H1 (cell line): Measurements from ENCODE around the gene CEP76. TPM values are rescaled to one million over a fixed set of nuclear protein-coding genes. Genes with fewer than 3 reads are reported as not detected.

Experiments used
- CTCF ChIA-PET: fragments of 300-600 bp; sonication (Branson Sonifier 250); formaldehyde crosslinking; loops from one replicate; lab custom pipeline; 2021; ENCODE audit not compliant: partially characterized antibody; lab: Charles Lee
- POLR2A ChIA-PET: fragments of 300-600 bp; sonication (Branson Sonifier 250); formaldehyde crosslinking; loops from one replicate; lab custom pipeline; 2021; ENCODE audit warnings: inconsistent platforms; ENCODE audit not compliant: partially characterized antibody; lab: Charles Lee
- DNase-seq, 2 experiments: peaks; one replicate each; pipeline versions ENCODE4 v3.0.0 to v3.0.0-alpha.2; 2010 to 2022; ENCODE audit warnings: low spot score in 2 of 2, low read depth in 1 of 2, mixed read lengths in 1 of 2
- FAIRE-seq: peaks from 2 replicates; lab custom pipeline; 2011; peaks lifted over from hg19 to GRCh38; lab: Jason Lieb, UNC
- H2AFZ ChIP-seq: 2 replicates; pipeline ENCODE4 v1.8.1; 2012; ENCODE audit warnings: low read length, inconsistent platforms
- H2AK5ac ChIP-seq: 2 replicates; pipeline ENCODE4 v1.6.1; 2013; ENCODE audit warnings: low read depth, low read length
- H2BK120ac ChIP-seq: replicated peaks from 2 replicates; pipeline ENCODE3; 2013; ENCODE audit warnings: low read depth, low read length, inconsistent platforms
- H2BK12ac ChIP-seq: 2 replicates; pipeline ENCODE4 v1.6.1; 2013; ENCODE audit warnings: low read depth, low read length
- H2BK15ac ChIP-seq: 2 replicates; pipeline ENCODE4 v1.6.1; 2013; ENCODE audit warnings: low read length
- H2BK20ac ChIP-seq: 2 replicates; pipeline ENCODE4 v1.6.1; 2013; ENCODE audit warnings: low read length
- H2BK5ac ChIP-seq: 2 replicates; pipeline ENCODE4 v1.6.1; 2013; ENCODE audit warnings: low read depth, low read length
- H3K14ac ChIP-seq: 2 replicates; pipeline ENCODE4 v1.6.1; 2013; ENCODE audit warnings: inconsistent platforms; ENCODE audit not compliant: insufficient read length
- H3K18ac ChIP-seq: 2 replicates; pipeline ENCODE4 v1.6.1; 2013; ENCODE audit warnings: low read length; ENCODE audit errors: extremely low read depth
- H3K23ac ChIP-seq: 2 replicates; pipeline ENCODE4 v1.6.1; 2013; ENCODE audit warnings: inconsistent platforms; ENCODE audit not compliant: insufficient read length
- H3K23me2 ChIP-seq: 2 replicates; pipeline ENCODE4 v1.6.1; 2013; ENCODE audit warnings: low read depth, low read length
- H3K27ac ChIP-seq: 2 replicates; pipeline ENCODE4 v1.6.1; 2011; ENCODE audit warnings: low read depth, low read length, inconsistent platforms
- H3K27me3 ChIP-seq, 4 experiments: replicated peaks in 1 of 4; 1 replicate in 1 of 4; 2 replicates in 3 of 4; pipeline versions ENCODE4 v1.6.1 to v1.8.1; 2011 to 2013; ENCODE audit warnings: low read length in 3 of 4, mild to moderate bottlenecking in 3 of 4, inconsistent platforms in 2 of 4, mixed read lengths in 2 of 4, moderate library complexity in 1 of 4; ENCODE audit not compliant: control insufficient read depth in 3 of 4, insufficient read depth in 3 of 4; ENCODE audit errors: extremely low read depth in 1 of 4
- H3K36me3 ChIP-seq, 4 experiments: 2 replicates each; pipeline versions ENCODE4 v1.6.1 to v1.8.1; 2011 to 2013; ENCODE audit warnings: mild to moderate bottlenecking in 4 of 4, low read length in 3 of 4, moderate library complexity in 2 of 4, control low read depth in 1 of 4, inconsistent platforms in 1 of 4; ENCODE audit not compliant: insufficient read depth in 4 of 4, control insufficient read depth in 2 of 4
- H3K4ac ChIP-seq: replicated peaks from 2 replicates; pipeline ENCODE3; 2013; ENCODE audit warnings: low read length, low read depth, mixed read lengths, inconsistent platforms; ENCODE audit not compliant: insufficient read length
- H3K4me1 ChIP-seq, 4 experiments: replicated peaks in 1 of 4; 1 replicate in 1 of 4; 2 replicates in 3 of 4; pipeline versions ENCODE4 v1.6.1 to v1.8.1; 2011 to 2013; ENCODE audit warnings: low read length in 3 of 4, inconsistent platforms in 2 of 4, mixed read lengths in 1 of 4; ENCODE audit not compliant: insufficient read depth in 4 of 4, control insufficient read depth in 3 of 4
- H3K4me2 ChIP-seq, 2 experiments: 2 replicates each; pipeline versions ENCODE4 v1.6.1 to v1.8.1; 2011 to 2013; ENCODE audit warnings: low read depth in 2 of 2, low read length in 2 of 2, control low read depth in 1 of 2, inconsistent platforms in 1 of 2, mild to moderate bottlenecking in 1 of 2; ENCODE audit not compliant: insufficient read depth in 1 of 2
- H3K4me3 ChIP-seq, 4 experiments: fragments of 200-600, 300-600 bp in 1 of 4; sonication (generic), shearing (Covaris generic), sonication (Bioruptor Twin) in 1 of 4; 2 replicates each; pipeline versions ENCODE4 v1.5.1 to v1.8.1; 2011 to 2016; ENCODE audit warnings: low read length in 4 of 4, low read depth in 3 of 4, control low read depth in 2 of 4, inconsistent platforms in 2 of 4, mild to moderate bottlenecking in 2 of 4, mixed read lengths in 1 of 4, moderate library complexity in 1 of 4; ENCODE audit not compliant: insufficient read depth in 2 of 4; ENCODE audit errors: extremely low read depth in 1 of 4
- H3K56ac ChIP-seq: replicated peaks from 2 replicates; pipeline ENCODE3; 2013; ENCODE audit warnings: low read depth, mild to moderate bottlenecking, mixed read lengths, low read length, inconsistent platforms; ENCODE audit not compliant: insufficient read length
- H3K79me1 ChIP-seq: 2 replicates; pipeline ENCODE4 v1.6.1; 2013; ENCODE audit warnings: low read depth, low read length, control low read depth
- H3K79me2 ChIP-seq, 2 experiments: 2 replicates each; pipeline versions ENCODE4 v1.6.1 to v1.8.1; 2012 to 2013; ENCODE audit warnings: low read length in 2 of 2, mild to moderate bottlenecking in 2 of 2, inconsistent platforms in 1 of 2; ENCODE audit not compliant: insufficient read depth in 2 of 2, control insufficient read depth in 1 of 2
- H3K9ac ChIP-seq, 4 experiments: replicated peaks in 1 of 4; 1 replicate in 1 of 4; 2 replicates in 3 of 4; pipeline versions ENCODE4 v1.6.1 to v1.8.1; 2011 to 2013; ENCODE audit warnings: low read depth in 3 of 4, low read length in 3 of 4, control low read depth in 2 of 4, mild to moderate bottlenecking in 2 of 4, moderate library complexity in 2 of 4, inconsistent platforms in 1 of 4; ENCODE audit errors: extremely low read depth in 1 of 4
- H3K9me3 ChIP-seq, 2 experiments: 2 replicates each; pipeline versions ENCODE4 v1.6.1 to v1.8.1; 2012 to 2013; ENCODE audit warnings: mild to moderate bottlenecking in 2 of 2, moderate library complexity in 2 of 2, control low read depth in 1 of 2, inconsistent platforms in 1 of 2, low read depth in 1 of 2, low read length in 1 of 2, mixed read lengths in 1 of 2; ENCODE audit not compliant: insufficient read depth in 2 of 2
- H4K20me1 ChIP-seq, 2 experiments: replicated peaks in 1 of 2; 2 replicates each; pipeline versions ENCODE3 to v1.8.1; 2011 to 2013; ENCODE audit warnings: inconsistent platforms in 2 of 2, low read length in 2 of 2, mild to moderate bottlenecking in 1 of 2; ENCODE audit not compliant: insufficient read depth in 2 of 2, control insufficient read depth in 1 of 2
- H4K5ac ChIP-seq: 2 replicates; pipeline ENCODE4 v1.6.1; 2013; ENCODE audit warnings: low read length, low read depth, mixed read lengths, inconsistent platforms; ENCODE audit not compliant: insufficient read length
- H4K8ac ChIP-seq: 2 replicates; pipeline ENCODE4 v1.8.0; 2013; ENCODE audit warnings: mild to moderate bottlenecking, moderate library complexity, low read length, inconsistent platforms; ENCODE audit not compliant: insufficient read depth; ENCODE audit errors: extremely low read depth
- H4K91ac ChIP-seq: replicated peaks from 2 replicates; pipeline ENCODE3; 2013; ENCODE audit warnings: low read length, mixed read lengths, inconsistent platforms; ENCODE audit not compliant: insufficient read length
- BACH1 ChIP-seq: IDR thresholded peaks from 2 replicates; pipeline ENCODE4 v1.6.1; 2012; ENCODE audit warnings: low read length, improper control_type of control experiment
- CREB1 ChIP-seq: IDR thresholded peaks from 2 replicates; pipeline ENCODE4 v1.6.1; 2012; ENCODE audit warnings: inconsistent platforms
- SIN3A ChIP-seq, 2 experiments: IDR thresholded peaks in 1 of 2; conservative IDR thresholded peaks in 1 of 2; 2 replicates each; pipeline ENCODE4 v1.6.1; 2011 to 2012; ENCODE audit warnings: low read length in 2 of 2, improper control_type of control experiment in 1 of 2, low read depth in 1 of 2, mild to moderate bottlenecking in 1 of 2
- WGBS, 2 experiments: shearing (Covaris generic) in 1 of 2; methylation state at CpG; one replicate each; pipeline versions ENCODE4 v1.1.6 to v1.1.7; 2013 to 2015; ENCODE audit warnings: low lambda C conversion rate in 2 of 2, mixed read lengths in 2 of 2, inconsistent platforms in 1 of 2, low coverage in 1 of 2, missing lambda C conversion rate in 1 of 2; ENCODE audit not compliant: insufficient replicate concordance in 2 of 2, insufficient coverage in 1 of 2, insufficient read length in 1 of 2; ENCODE audit errors: extremely low coverage in 1 of 2, missing lambda C conversion rate in 1 of 2; 5-methylcytosine and 5-hydroxymethylcytosine counted together
- polyA plus RNA-seq, 7 experiments: library from polyadenylated mRNA; depleted of rRNA in 3 of 7; stranded (reverse) in 5 of 7; unstranded in 2 of 7; fragments of >200 nt in 5 of 7; fragments of 200-250 nt in 2 of 7; gene quantifications; 1 replicate in 5 of 7; 2 replicates in 1 of 7; 4 replicates in 1 of 7; pipeline versions ENCODE4 v1.2.1 to v1.2.3, GENCODE V29; 2011 to 2013; ENCODE audit warnings: missing spikeins in 2 of 7, mixed read lengths in 2 of 7
- total RNA-seq: library from RNA; stranded (reverse); fragmentation: NEBNext Ultra II Directional; extraction: Animal tissue kit (Norgen Biotek cat#: 25700); gene quantifications from 2 replicates; pipeline ENCODE4 v1.2.1, GENCODE V29; 2021
- TF ChIP-seq, protein P1 (sequence below): IDR thresholded peaks from 2 replicates; pipeline ENCODE4 v1.6.1; 2011; ENCODE audit warnings: low read depth, mild to moderate bottlenecking, low read length; ENCODE audit not compliant: insufficient read depth
- TF ChIP-seq, protein P2 (sequence below), 3 experiments: IDR thresholded peaks; 1 replicate in 2 of 3; 2 replicates in 1 of 3; pipeline versions ENCODE4 v1.5.1 to v1.6.1; 2011; ENCODE audit warnings: low read length in 3 of 3, mild to moderate bottlenecking in 3 of 3, inconsistent platforms in 2 of 3, low read depth in 1 of 3, moderate library complexity in 1 of 3; ENCODE audit not compliant: insufficient read depth in 1 of 3; ENCODE audit errors: control extremely low read depth in 1 of 3

Gene CEP76
- total and polyA plus RNA-seq, 2 of the 8 experiments (the other 6 are each of a cell fraction or from before 2014, with no cell fraction given): 9.0 to 18.1 TPM

DNA sequence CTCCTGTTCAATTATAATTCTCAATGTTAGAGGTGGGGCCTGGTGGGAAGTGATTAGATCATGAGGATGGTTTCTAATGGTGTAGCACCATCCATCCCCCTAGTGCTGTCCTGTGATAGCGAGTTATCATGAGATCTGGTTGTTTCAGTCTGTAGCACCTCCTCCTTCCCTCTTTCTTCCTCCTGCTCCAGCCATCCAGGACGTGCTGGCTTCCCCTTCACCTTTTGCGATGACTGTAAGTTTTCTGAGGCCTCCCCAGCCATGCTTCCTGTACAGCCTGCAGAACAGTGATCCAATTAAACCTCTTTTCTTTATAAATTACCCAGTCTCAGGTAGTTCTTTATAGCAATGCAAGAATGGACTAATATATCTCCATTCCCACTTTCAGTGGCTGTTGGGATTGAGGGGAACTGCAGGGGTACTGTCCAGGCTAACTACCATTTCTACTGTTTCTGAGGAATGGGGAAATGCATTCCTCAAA, 63.8 kb downstream of the CEP76 start:
- Histone ChIP-seq H3K9ac (no peak overlapping the region), H4K5ac (no peak overlapping the region), H3K4ac (no peak overlapping the region), H2BK5ac (0 out of 2 replicates have a peak overlapping the region, but pooled peaks have one; percentile 20), H3K4me2 (no peak overlapping the region), H4K20me1 (no peaks in the 10 kb centered on the region), H3K27me3 (no peaks in the 10 kb centered on the region), H3K4me3 (no peak overlapping the region), H3K14ac (no peak overlapping the region), H3K23me2 (no peaks in the 10 kb centered on the region), H2BK20ac (no peak overlapping the region), H3K9me3 (no peaks in the 10 kb centered on the region), H2AFZ (no peak overlapping the region), H3K79me1 (no peaks in the 10 kb centered on the region), H3K27ac (no peak overlapping the region), H3K23ac (no peak overlapping the region), H2BK12ac (no peak overlapping the region), H3K36me3 (no peaks in the 10 kb centered on the region), H2BK15ac (no peak overlapping the region), H3K18ac (no peak overlapping the region), H3K4me1 (no peaks in the 10 kb centered on the region), H2AK5ac (no peak overlapping the region), H4K91ac (no peak overlapping the region), H3K56ac (no peak overlapping the region), H4K8ac (no peak overlapping the region), H2BK120ac (no peak overlapping the region), H3K79me2 (no peaks in the 10 kb centered on the region)
- CTCF ChIA-PET: interaction anchor here (2.3 kb wide), 1 partner anchor 100 kb away, joined by 7 read pairs; no protein-coding TSS in a partner anchor
- POLR2A ChIA-PET: no interaction called here
- DNase-seq (no peak), FAIRE-seq (no peak)
- WGBS, 2 experiments: 63% methylated on average over 3 of the region's 3 CpGs; no CpG with 5 or more reads in 1 of the 2 experiments
- TF ChIP-seq, protein P1, sequence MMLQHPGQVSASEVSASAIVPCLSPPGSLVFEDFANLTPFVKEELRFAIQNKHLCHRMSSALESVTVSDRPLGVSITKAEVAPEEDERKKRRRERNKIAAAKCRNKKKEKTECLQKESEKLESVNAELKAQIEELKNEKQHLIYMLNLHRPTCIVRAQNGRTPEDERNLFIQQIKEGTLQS: no peak
- TF ChIP-seq BACH1: no peak
- TF ChIP-seq, protein P2, sequence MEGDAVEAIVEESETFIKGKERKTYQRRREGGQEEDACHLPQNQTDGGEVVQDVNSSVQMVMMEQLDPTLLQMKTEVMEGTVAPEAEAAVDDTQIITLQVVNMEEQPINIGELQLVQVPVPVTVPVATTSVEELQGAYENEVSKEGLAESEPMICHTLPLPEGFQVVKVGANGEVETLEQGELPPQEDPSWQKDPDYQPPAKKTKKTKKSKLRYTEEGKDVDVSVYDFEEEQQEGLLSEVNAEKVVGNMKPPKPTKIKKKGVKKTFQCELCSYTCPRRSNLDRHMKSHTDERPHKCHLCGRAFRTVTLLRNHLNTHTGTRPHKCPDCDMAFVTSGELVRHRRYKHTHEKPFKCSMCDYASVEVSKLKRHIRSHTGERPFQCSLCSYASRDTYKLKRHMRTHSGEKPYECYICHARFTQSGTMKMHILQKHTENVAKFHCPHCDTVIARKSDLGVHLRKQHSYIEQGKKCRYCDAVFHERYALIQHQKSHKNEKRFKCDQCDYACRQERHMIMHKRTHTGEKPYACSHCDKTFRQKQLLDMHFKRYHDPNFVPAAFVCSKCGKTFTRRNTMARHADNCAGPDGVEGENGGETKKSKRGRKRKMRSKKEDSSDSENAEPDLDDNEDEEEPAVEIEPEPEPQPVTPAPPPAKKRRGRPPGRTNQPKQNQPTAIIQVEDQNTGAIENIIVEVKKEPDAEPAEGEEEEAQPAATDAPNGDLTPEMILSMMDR (IDR thresholded peaks at IDR 0.05; ENCODE audit: control extremely low read depth in 1 of 3, insufficient read depth in 1 of 3, low read depth in 1 of 3, low read length in 3 of 3): no peak
- no peak for TF ChIP-seq CREB1
- no peak for TF ChIP-seq SIN3A (conservative IDR thresholded peaks at IDR 0.05 in 1 of 2, IDR thresholded peaks at IDR 0.05 in 1 of 2; ENCODE audit: low read depth in 1 of 2, low read length in 2 of 2)
